ENCODE results near the gene FSIP1.

Gene FSIP1

DNA sequence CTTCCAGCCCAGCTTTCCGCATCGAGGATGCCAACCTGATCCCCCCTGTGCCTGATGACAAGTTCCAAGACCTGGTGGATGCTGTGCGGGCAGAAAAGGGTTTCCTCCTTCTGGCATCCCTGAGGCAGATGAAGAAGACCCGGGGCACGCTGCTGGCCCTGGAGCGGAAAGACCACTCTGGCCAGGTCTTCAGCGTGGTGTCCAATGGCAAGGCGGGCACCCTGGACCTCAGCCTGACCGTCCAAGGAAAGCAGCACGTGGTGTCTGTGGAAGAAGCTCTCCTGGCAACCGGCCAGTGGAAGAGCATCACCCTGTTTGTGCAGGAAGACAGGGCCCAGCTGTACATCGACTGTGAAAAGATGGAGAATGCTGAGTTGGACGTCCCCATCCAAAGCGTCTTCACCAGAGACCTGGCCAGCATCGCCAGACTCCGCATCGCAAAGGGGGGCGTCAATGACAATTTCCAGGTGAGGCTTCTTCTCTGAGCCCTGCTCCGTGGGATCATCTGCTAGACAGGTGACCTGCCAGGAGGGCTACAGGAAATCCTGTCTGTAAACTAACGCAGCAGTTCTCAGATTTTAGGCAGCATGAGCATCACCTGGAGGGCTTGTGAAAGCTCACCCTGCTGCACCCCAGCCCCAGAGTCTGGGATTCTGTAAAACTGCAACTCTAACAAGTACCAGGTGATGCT is 200.2 kb downstream of the FSIP1 start:
- DNase-seq (ENCODE audit: low spot score): no peak
- TF ChIP-seq, protein P1, sequence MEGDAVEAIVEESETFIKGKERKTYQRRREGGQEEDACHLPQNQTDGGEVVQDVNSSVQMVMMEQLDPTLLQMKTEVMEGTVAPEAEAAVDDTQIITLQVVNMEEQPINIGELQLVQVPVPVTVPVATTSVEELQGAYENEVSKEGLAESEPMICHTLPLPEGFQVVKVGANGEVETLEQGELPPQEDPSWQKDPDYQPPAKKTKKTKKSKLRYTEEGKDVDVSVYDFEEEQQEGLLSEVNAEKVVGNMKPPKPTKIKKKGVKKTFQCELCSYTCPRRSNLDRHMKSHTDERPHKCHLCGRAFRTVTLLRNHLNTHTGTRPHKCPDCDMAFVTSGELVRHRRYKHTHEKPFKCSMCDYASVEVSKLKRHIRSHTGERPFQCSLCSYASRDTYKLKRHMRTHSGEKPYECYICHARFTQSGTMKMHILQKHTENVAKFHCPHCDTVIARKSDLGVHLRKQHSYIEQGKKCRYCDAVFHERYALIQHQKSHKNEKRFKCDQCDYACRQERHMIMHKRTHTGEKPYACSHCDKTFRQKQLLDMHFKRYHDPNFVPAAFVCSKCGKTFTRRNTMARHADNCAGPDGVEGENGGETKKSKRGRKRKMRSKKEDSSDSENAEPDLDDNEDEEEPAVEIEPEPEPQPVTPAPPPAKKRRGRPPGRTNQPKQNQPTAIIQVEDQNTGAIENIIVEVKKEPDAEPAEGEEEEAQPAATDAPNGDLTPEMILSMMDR (IDR thresholded peaks at IDR 0.05; ENCODE audit: extremely low read depth, missing control alignments): no peak

DNA sequence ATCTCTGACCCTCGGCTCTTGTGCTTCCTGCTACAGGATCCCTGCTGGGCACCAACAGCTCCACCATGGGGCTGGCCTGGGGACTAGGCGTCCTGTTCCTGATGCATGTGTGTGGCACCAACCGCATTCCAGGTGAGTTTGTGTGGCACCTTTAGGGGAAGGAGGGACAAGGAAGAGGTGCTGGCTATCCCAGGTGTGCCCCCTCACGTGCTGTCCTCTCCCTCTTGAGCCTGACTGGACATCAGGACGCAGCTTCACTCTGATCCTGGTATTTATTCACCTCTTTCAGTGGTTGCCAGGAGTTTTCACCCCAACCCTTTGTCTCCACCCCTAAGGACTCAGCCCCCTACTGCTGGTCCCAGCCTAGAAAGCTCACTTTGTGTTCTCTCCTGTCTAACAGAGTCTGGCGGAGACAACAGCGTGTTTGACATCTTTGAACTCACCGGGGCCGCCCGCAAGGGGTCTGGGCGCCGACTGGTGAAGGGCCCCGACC is 200.8 kb downstream of the FSIP1 start:
- TF ChIP-seq, protein P1 (IDR thresholded peaks at IDR 0.05; ENCODE audit: extremely low read depth, missing control alignments): no peak
- DNase-seq (ENCODE audit: low spot score): no peak

DNA sequence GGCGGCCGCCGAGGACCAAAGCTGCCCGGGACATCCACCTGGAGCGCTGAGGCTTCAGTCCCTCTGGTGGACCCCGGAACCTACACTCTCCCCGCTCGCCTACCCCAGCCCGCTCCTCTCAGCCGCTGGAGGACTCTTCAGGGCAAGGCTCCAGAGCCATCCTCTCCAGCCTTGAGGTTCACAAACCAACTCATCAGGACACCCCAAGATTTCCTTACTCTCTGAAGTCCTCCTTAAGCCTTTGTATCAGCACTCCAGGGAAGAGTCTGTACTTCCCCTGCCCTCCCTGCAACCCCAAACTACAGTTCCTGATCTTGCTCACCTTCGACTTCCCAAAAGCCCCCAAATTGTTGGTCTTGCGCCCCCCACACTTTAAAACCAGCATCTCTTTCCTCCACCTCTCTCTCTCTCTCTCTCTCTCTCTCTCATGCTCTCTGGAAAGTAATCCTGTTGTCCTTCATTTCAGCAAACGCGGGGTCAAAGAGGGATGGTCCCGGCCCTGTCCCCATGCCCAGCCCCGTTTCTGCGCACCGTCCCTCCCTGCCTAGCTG is 201.3 kb downstream of the FSIP1 start:
- TF ChIP-seq, protein P1 (IDR thresholded peaks at IDR 0.05; ENCODE audit: extremely low read depth, missing control alignments): no peak
- DNase-seq (ENCODE audit: low spot score): no peak

DNA sequence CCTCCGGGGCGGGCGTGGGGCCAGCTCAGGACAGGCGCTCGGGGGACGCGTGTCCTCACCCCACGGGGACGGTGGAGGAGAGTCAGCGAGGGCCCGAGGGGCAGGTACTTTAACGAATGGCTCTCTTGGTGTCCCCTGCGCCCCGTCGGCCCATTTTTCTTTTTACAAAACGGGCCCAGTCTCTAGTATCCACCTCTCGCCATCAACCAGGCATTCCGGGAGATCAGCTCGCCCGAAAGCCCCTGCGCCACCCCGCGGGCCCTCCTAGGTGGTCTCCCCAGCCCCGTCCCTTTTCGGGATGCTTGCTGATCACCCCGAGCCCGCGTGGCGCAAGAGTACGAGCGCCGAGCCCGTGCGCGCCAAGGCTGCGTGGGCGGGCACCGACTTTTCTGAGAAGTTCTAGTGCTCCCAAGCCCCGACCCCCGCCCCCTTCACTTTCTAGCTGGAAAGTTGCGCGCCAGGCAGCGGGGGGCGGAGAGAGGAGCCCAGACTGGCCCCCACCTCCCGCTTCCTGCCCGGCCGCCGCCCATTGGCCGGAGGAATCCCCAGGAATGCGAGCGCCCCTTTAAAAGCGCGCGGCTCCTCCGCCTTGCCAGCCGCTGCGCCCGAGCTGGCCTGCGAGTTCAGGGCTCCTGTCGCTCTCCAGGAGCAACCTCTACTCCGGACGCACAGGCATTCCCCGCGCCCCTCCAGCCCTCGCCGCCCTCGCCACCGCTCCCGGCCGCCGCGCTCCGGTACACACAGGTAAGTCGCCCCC is 202.0 kb downstream of the FSIP1 start, which contains the start of gene THBS1:
THBS1 (plus strand) TSS at position 595 of the 757 bp plus-strand sequence. CDS start 779 bp downstream, outside the sequence.
- DNase-seq (ENCODE audit: low spot score): no peak
- TF ChIP-seq, protein P1 (IDR thresholded peaks at IDR 0.05; ENCODE audit: extremely low read depth, missing control alignments): no peak

DNA sequence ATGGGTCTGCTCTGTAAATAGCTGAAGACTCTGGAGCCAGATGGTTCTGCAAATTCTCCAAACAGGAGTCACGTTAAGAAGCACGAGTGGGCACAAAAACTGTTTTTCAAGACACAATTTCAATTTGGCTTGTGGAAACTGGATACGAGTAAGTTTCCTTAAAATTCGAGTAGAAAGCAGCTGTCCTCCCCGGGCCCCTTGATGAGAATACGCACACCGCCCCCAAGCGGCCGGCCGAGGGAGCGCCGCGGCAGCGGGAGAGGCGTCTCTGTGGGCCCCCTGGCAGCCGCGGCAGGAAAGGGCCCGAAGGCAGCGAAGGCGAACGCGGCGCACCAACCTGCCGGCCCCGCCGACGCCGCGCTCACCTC is 202.5 kb downstream of the FSIP1 start:
- peak; percentile 89 for DNase-seq (ENCODE audit: low spot score)
- TF ChIP-seq, protein P1 (IDR thresholded peaks at IDR 0.05; ENCODE audit: extremely low read depth, missing control alignments): peak; percentile 83

DNA sequence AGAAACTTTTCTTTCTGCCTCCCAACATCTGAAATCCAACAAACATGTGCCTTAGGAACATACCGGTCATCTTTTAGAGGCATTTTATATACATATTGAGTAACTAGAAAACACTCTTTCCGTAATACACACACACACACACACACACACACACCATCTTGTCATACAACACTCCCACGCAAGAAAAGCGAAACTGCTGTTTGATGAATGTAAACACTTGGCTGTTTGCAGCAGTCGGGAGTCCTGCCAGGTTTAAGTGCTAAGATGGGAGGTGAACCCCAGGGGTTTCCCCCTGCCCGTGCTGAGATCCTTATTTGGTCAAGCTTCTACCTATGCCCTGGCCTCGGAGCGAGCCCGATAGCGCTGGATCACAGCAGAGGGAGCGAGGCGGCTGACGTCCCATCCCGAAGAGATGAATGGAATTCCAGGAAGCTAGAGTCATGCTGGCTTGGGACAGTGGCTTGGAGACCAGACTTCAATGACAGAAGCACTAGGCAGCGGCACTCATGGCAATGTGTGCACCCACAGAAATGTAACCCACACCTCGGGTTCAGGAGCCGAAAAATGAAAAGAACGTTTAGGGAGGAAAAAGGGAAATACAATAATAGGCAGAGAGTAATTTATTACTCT is 203.0 kb downstream of the FSIP1 start:
- no peak for DNase-seq (ENCODE audit: low spot score)
- TF ChIP-seq, protein P1 (IDR thresholded peaks at IDR 0.05; ENCODE audit: extremely low read depth, missing control alignments): no peak
